Stimulated activated naive CD4-positive, alpha-beta T cell (primary cell): ENCODE results near the gene EMP3.

ENCODE experiments used
- DNase-seq, 6 experiments: peaks; one replicate each; lab custom pipeline; 2025; lab: John Stamatoyannopoulos, UW

The EMP3 gene

GRCh38 chr19:48379058-48379457 is 53.7 kb downstream of the EMP3 start:
- DNase-seq, result no peak
